ENCODE data around the gene KRT74.

- no peak for TF ChIP-seq CTCF (IDR thresholded peaks at IDR 0.05)
- no peak for TF ChIP-seq ZFX (IDR thresholded peaks at IDR 0.05; ENCODE audit: borderline replicate concordance)
Observed at GRCh38 chr12:52517005-52517835, 56.4 kb downstream of the KRT74 start.

All from 22Rv1 (cell line).